GM23338 (cell line): ENCODE data around the gene RNU6-7. TPM values are rescaled to one million over a fixed set of nuclear protein-coding genes. Genes with fewer than 3 reads are reported as not detected.

Source experiments
- ATAC-seq: fragments of 200-7000 bp; cut with Tn5 transposase; 3 replicates; pipeline ENCODE4 v1.9.1; 2020
- DNase-seq: peaks from one replicate; pipeline ENCODE4 v3.0.0-alpha.2; 2015; ENCODE audit warnings: low spot score
- H2AFZ ChIP-seq: fragments of 200-600 bp; sonication (generic); 2 replicates; pipeline ENCODE4 v1.8.0; 2016; ENCODE audit warnings: antibody characterized with exemption, mild to moderate bottlenecking, moderate library complexity
- H3F3A ChIP-seq: fragments of 200-600 bp; sonication (generic); replicated peaks from 2 replicates; pipeline ENCODE4 v1.8.0; 2017; ENCODE audit warnings: antibody characterized with exemption, mixed run types, low read depth
- H3K27ac ChIP-seq: fragments of 200-600 bp; sonication (generic); 2 replicates; pipeline ENCODE4 v1.6.1; 2016; ENCODE audit warnings: low read depth
- H3K27me3 ChIP-seq: fragments of 200-600 bp; sonication (generic); 2 replicates; pipeline ENCODE4 v1.8.0; 2016; ENCODE audit warnings: mild to moderate bottlenecking, mixed run types, moderate library complexity; ENCODE audit not compliant: insufficient read depth
- H3K36me3 ChIP-seq: fragments of 200-600 bp; sonication (generic); 2 replicates; pipeline ENCODE4 v1.8.0; 2016; ENCODE audit warnings: mild to moderate bottlenecking; ENCODE audit not compliant: insufficient read depth
- H3K4me1 ChIP-seq: fragments of 200-600 bp; sonication (generic); 2 replicates; pipeline ENCODE4 v1.8.0; 2016; ENCODE audit warnings: mild to moderate bottlenecking, moderate library complexity; ENCODE audit not compliant: insufficient read depth
- H3K4me2 ChIP-seq: fragments of 200-600 bp; sonication (generic); 2 replicates; pipeline ENCODE4 v1.7.1; 2017; ENCODE audit warnings: mixed run types
- H3K4me3 ChIP-seq: fragments of 200-600 bp; sonication (generic); 2 replicates; pipeline ENCODE4 v1.6.1; 2016; ENCODE audit warnings: mixed run types
- H3K79me2 ChIP-seq: fragments of 200-600 bp; sonication (generic); replicated peaks from 2 replicates; pipeline ENCODE4 v1.8.0; 2017; ENCODE audit warnings: mild to moderate bottlenecking; ENCODE audit not compliant: insufficient read depth
- H3K9me2 ChIP-seq: fragments of 200-600 bp; sonication (generic); 2 replicates; pipeline ENCODE4 v1.8.0; 2017; ENCODE audit not compliant: insufficient read depth
- H4K20me1 ChIP-seq: fragments of 200-600 bp; sonication (generic); replicated peaks from 2 replicates; pipeline ENCODE4 v1.8.0; 2017; ENCODE audit warnings: mild to moderate bottlenecking; ENCODE audit not compliant: insufficient read depth
- H3K27ac Mint-ChIP-seq: 2 replicates; pipeline ENCODE4 v1.8.0; 2020; ENCODE audit warnings: inconsistent platforms, mild to moderate bottlenecking, moderate library complexity, mixed read lengths
- H3K27me3 Mint-ChIP-seq: 3 replicates; pipeline ENCODE4 v1.8.0; 2022; ENCODE audit warnings: low read depth, mild to moderate bottlenecking, moderate library complexity, mixed read lengths, inconsistent platforms; ENCODE audit not compliant: insufficient read depth, poor library complexity
- H3K36me3 Mint-ChIP-seq: 3 replicates; pipeline ENCODE4 v1.8.0; 2021; ENCODE audit warnings: low read depth, mild to moderate bottlenecking, inconsistent platforms, moderate library complexity, mixed read lengths
- H3K4me1 Mint-ChIP-seq: 3 replicates; pipeline ENCODE4 v1.8.0; 2020; ENCODE audit warnings: mild to moderate bottlenecking, inconsistent platforms, mixed read lengths
- H3K4me3 Mint-ChIP-seq: 3 replicates; pipeline ENCODE4 v1.8.0; 2021; ENCODE audit warnings: moderate library complexity, mild to moderate bottlenecking, inconsistent platforms, mixed read lengths
- H3K9me3 Mint-ChIP-seq: 3 replicates; pipeline ENCODE4 v1.8.0; 2020; ENCODE audit warnings: moderate library complexity, mild to moderate bottlenecking, inconsistent platforms, mixed read lengths
- CTCF ChIP-seq, 2 experiments: fragments of 200-600 bp in 1 of 2; sonication (generic) in 1 of 2; conservative IDR thresholded peaks; 2 replicates each; pipeline versions ENCODE4 v1.5.1 to v1.6.1; 2016 to 2017; ENCODE audit warnings: antibody characterized with exemption in 2 of 2, low read depth in 2 of 2, mild to moderate bottlenecking in 2 of 2, moderate library complexity in 1 of 2
- EZH2phosphoT487 ChIP-seq: fragments of 200-600 bp; sonication (generic); IDR thresholded peaks from one replicate; pipeline ENCODE4 v1.8.1; 2018; ENCODE audit warnings: antibody characterized with exemption; ENCODE audit not compliant: unreplicated experiment
- JUNB ChIP-seq: IDR thresholded peaks from one replicate; pipeline ENCODE4 v1.6.1; 2016; ENCODE audit warnings: antibody characterized with exemption; ENCODE audit not compliant: unreplicated experiment
- NANOG ChIP-seq: IDR thresholded peaks from 2 replicates; pipeline ENCODE4 v1.6.1; 2016; ENCODE audit warnings: antibody characterized with exemption, borderline replicate concordance
- ZNF462 ChIP-seq: fragments of 250-450 bp; sonication (Bioruptor Pico); IDR thresholded peaks from 2 replicates; pipeline ENCODE4 v1.5.0; 2020; ENCODE audit warnings: mild to moderate bottlenecking, moderate library complexity
- polyA plus RNA-seq: library from polyadenylated mRNA; unstranded; fragments of >200 nt; fragmentation: Nextera tagmentation; extraction: Ambion mirVana; gene quantifications from 2 replicates; pipeline ENCODE4 v1.2.1, GENCODE V29; 2016
- total RNA-seq: library from RNA; depleted of rRNA; stranded (reverse); fragments of >200 nt; shearing (Covaris generic); gene quantifications from 2 replicates; pipeline ENCODE4 v1.2.3, GENCODE V29; 2014

The RNU6-7 gene
- total and polyA plus RNA-seq, 2 experiments from 2014 or later: 39.1 TPM; not detected in 1

- TF ChIP-seq ZNF462 (CRISPR knock-in tag) (no peak), CTCF (conservative IDR thresholded peaks at IDR 0.05; ENCODE audit: low read depth in 2 of 2) (no peak), NANOG (no peak), EZH2phosphoT487 (no peak)
Observed at GRCh38 chr14:32192712-32193373, 9.0 kb upstream of the RNU6-7 start (continued).

GRCh38 chr14:32193532-32193931, 8.3 kb upstream of the RNU6-7 start:
- ATAC-seq: no peak
- no peak overlapping the region for H3K27ac Mint-ChIP-seq
- DNase-seq: no peak
- Histone ChIP-seq H3K4me3 (no peak overlapping the region), H3F3A (no peaks in the 10 kb centered on the region), H3K9me2 (no peaks in the 10 kb centered on the region), H3K27me3 (no peaks in the 10 kb centered on the region), H3K36me3 (no peaks in the 10 kb centered on the region), H3K27ac (no peak overlapping the region), H4K20me1 (no peaks in the 10 kb centered on the region), H2AFZ (no peak overlapping the region), H3K79me2 (no peaks in the 10 kb centered on the region), H3K4me1 (no peaks in the 10 kb centered on the region), H3K4me2 (no peak overlapping the region)
- no peaks in the 10 kb centered on the region; the same call in 2 of the 3 replicates for H3K9me3 Mint-ChIP-seq
- no peak overlapping the region for H3K4me3 Mint-ChIP-seq
- no peaks in the 10 kb centered on the region for H3K27me3 Mint-ChIP-seq
- H3K4me1 Mint-ChIP-seq: no peaks in the 10 kb centered on the region; the same call in 2 of the 3 replicates
- no peaks in the 10 kb centered on the region for H3K36me3 Mint-ChIP-seq
- TF ChIP-seq JUNB (no peak), CTCF (conservative IDR thresholded peaks at IDR 0.05; ENCODE audit: low read depth in 2 of 2) (no peak)
